HG03196 (cell line): ENCODE results near the gene OMD.
"Not testable (repeated sequence)": the region's sequence is repeated elsewhere in the genome, so short reads cannot be mapped to it uniquely, and the experiment has no call there.

Source experiments
- ATAC-seq: cut with Tn5 transposase; IDR thresholded peaks from one replicate; pipeline ENCODE4 v1.9.1; 2021; ENCODE audit not compliant: unreplicated experiment

OMD gene

GRCh38 chr9:92414566-92414965 is 9.7 kb downstream of the OMD start:
- no peak for ATAC-seq

- ATAC-seq: not testable (repeated sequence)
These were observed 13.1 kb downstream of the OMD start for GRCh38 chr9:92411157-92411556.

GRCh38 chr9:92408747-92409478 is 15.4 kb downstream of the OMD start:
- no peak for ATAC-seq

- no peak for ATAC-seq
These were observed 16.5 kb downstream of the OMD start for GRCh38 chr9:92407818-92408217.

GRCh38 chr9:92406477-92406876 is 17.8 kb downstream of the OMD start:
- no peak for ATAC-seq

GRCh38 chr9:92405818-92406217 is 18.5 kb downstream of the OMD start:
- ATAC-seq: no peak

- ATAC-seq: no peak
These were observed 20.0 kb downstream of the OMD start, which contains the start of gene OGN for GRCh38 chr9:92404042-92404836. Gene OGN, minus strand, starts transcription at chr9:92404578. Its CDS starts 1,171 bp downstream, at chr9:92403407.

- no peak for ATAC-seq
These were observed 21.2 kb downstream of the OMD start for GRCh38 chr9:92402826-92403745.

GRCh38 chr9:92402360-92402759 is 21.9 kb downstream of the OMD start:
- ATAC-seq: no peak

- ATAC-seq: no peak
These were observed 26.4 kb downstream of the OMD start for GRCh38 chr9:92397853-92398252.

GRCh38 chr9:92395617-92396016 is 28.7 kb downstream of the OMD start:
- no peak for ATAC-seq

- ATAC-seq: no peak
These were observed 30.6 kb downstream of the OMD start for GRCh38 chr9:92393686-92394085.

GRCh38 chr9:92392690-92393089 is 31.6 kb downstream of the OMD start:
- no peak for ATAC-seq

GRCh38 chr9:92385953-92386352 is 38.3 kb downstream of the OMD start:
- ATAC-seq: no peak

GRCh38 chr9:92385477-92385876 is 38.8 kb downstream of the OMD start:
- ATAC-seq: no peak

- ATAC-seq: no peak
These were observed 39.3 kb downstream of the OMD start for GRCh38 chr9:92385001-92385400.

- ATAC-seq: no peak
These were observed 39.9 kb downstream of the OMD start for GRCh38 chr9:92384375-92384774.

- no peak for ATAC-seq
These were observed 42.5 kb downstream of the OMD start for GRCh38 chr9:92381775-92382174.

- ATAC-seq: no peak
These were observed 43.7 kb downstream of the OMD start for GRCh38 chr9:92380603-92381002.

GRCh38 chr9:92378865-92379560 is 45.3 kb downstream of the OMD start:
- ATAC-seq: no peak

- no peak for ATAC-seq
These were observed 46.4 kb downstream of the OMD start for GRCh38 chr9:92377876-92378275.
